Left ventricle myocardium superior (tissue), 1 donor: Measurements from ENCODE around the gene ASAP3. TPM values are rescaled to one million over a fixed set of nuclear protein-coding genes. Genes with fewer than 3 reads are reported as not detected.

Experiments
- ATAC-seq: fragments of 200-7000 bp; cut with Tn5 transposase; one replicate; pipeline ENCODE4 v1.9.1; 2020; ENCODE audit warnings: mild to moderate bottlenecking, moderate library complexity
- DNase-seq: peaks from one replicate; pipeline ENCODE4 v3.0.0-alpha.2; 2020
- intact Hi-C: fragments of 100-400 bp; cut with micrococcal nuclease; formaldehyde crosslinking; loops from one replicate; pipeline ENCODE4 v1.11.0; 2022
- total RNA-seq: library from RNA; stranded (reverse); fragmentation: NEBNext Ultra II Directional; extraction: Animal tissue kit (Norgen Biotek cat#: 25700); gene quantifications from one replicate; pipeline ENCODE4 v1.2.1, GENCODE V29; 2021
- donor health status: DM: no; HTN: yes; CAD: no; lungs with severe emphysema.

The ASAP3 gene
- total RNA-seq, 1 donor from 2014 or later: 47.3 TPM

- DNase-seq (no peak), ATAC-seq (no peak)
- intact Hi-C loops: no loop called here
Observed at GRCh38 chr1:23460519-23460918, 23.5 kb downstream of the ASAP3 start.

GRCh38 chr1:23459338-23459757 lies 24.6 kb downstream of the ASAP3 start:
- ATAC-seq (no peak), DNase-seq (no peak)
- intact Hi-C loops: no loop called here

GRCh38 chr1:23456226-23456625 lies 27.8 kb downstream of the ASAP3 start:
- ATAC-seq: no peak
- intact Hi-C loops: no loop called here
- DNase-seq: no peak

- no peak for ATAC-seq
- no peak for DNase-seq
- intact Hi-C loops: no loop called here
Observed at GRCh38 chr1:23453455-23454000, 30.5 kb downstream of the ASAP3 start.

GRCh38 chr1:23452011-23452411 lies 32.0 kb downstream of the ASAP3 start:
- ATAC-seq: peak; percentile 41
- intact Hi-C loops: no loop called here
- DNase-seq: peak; percentile 47

GRCh38 chr1:23451441-23451840 lies 32.5 kb downstream of the ASAP3 start:
- no peak for DNase-seq
- no peak for ATAC-seq
- intact Hi-C loops: no loop called here

- no peak for DNase-seq
- intact Hi-C loops: no loop called here
- no peak for ATAC-seq
Observed at GRCh38 chr1:23450894-23451293, 33.1 kb downstream of the ASAP3 start.

- DNase-seq (peak; percentile 83), ATAC-seq (peak; percentile 72)
- intact Hi-C loops: no loop called here
Observed at GRCh38 chr1:23449958-23450357, 34.0 kb downstream of the ASAP3 start.

- ATAC-seq: no peak
- intact Hi-C loops: no loop called here
- DNase-seq: no peak
Observed at GRCh38 chr1:23449306-23449705, 34.7 kb downstream of the ASAP3 start.

GRCh38 chr1:23448846-23449245 lies 35.1 kb downstream of the ASAP3 start:
- no peak for ATAC-seq
- intact Hi-C loops: no loop called here
- DNase-seq: no peak

GRCh38 chr1:23446661-23447310 lies 37.2 kb downstream of the ASAP3 start:
- no peak for ATAC-seq
- intact Hi-C loops: no loop called here
- DNase-seq: no peak

- ATAC-seq (peak; percentile 3), DNase-seq (no peak)
- intact Hi-C loops: no loop called here
Observed at GRCh38 chr1:23444596-23445390, 39.2 kb downstream of the ASAP3 start.

GRCh38 chr1:23444104-23444533 lies 39.9 kb downstream of the ASAP3 start:
- ATAC-seq: peak; percentile 94
- intact Hi-C loops: no loop called here
- DNase-seq: peak; percentile 55

GRCh38 chr1:23442751-23443150 lies 41.2 kb downstream of the ASAP3 start:
- ATAC-seq (no peak), DNase-seq (no peak)
- intact Hi-C loops: no loop called here

GRCh38 chr1:23441446-23442148 lies 42.4 kb downstream of the ASAP3 start:
- DNase-seq: peak; percentile 54
- intact Hi-C loops: no loop called here
- no peak for ATAC-seq

- no peak for DNase-seq
- intact Hi-C loops: no loop called here
- no peak for ATAC-seq
Observed at GRCh38 chr1:23438545-23438944, 45.4 kb downstream of the ASAP3 start.

GRCh38 chr1:23437355-23437664 lies 46.7 kb downstream of the ASAP3 start:
- DNase-seq: peak; percentile 20
- intact Hi-C loops: no loop called here
- ATAC-seq: no peak

GRCh38 chr1:23436520-23437354 lies 47.2 kb downstream of the ASAP3 start:
- intact Hi-C loops: no loop called here
- no peak for DNase-seq
- peak; percentile 31 for ATAC-seq

- ATAC-seq (no peak), DNase-seq (no peak)
- intact Hi-C loops: no loop called here
Observed at GRCh38 chr1:23434260-23434775, 49.7 kb downstream of the ASAP3 start.
